K562 (cell line): ENCODE measurements around the gene SUGT1. TPM values are rescaled to one million over a fixed set of nuclear protein-coding genes. Genes with fewer than 3 reads are reported as not detected.

ENCODE experiments used
- ARHGAP35 ChIP-seq: fragments of 450-650 bp; IDR thresholded peaks from 2 replicates; pipeline ENCODE4 v1.6.1; 2018; ENCODE audit not compliant: partially characterized antibody
- CBX3 ChIP-seq, 2 experiments: IDR thresholded peaks; 1 replicate in 1 of 2; 2 replicates in 1 of 2; pipeline ENCODE4 v1.6.1; 2012; ENCODE audit warnings: inconsistent platforms in 2 of 2, low read length in 2 of 2, borderline replicate concordance in 1 of 2, control low read depth in 1 of 2
- CEBPZ ChIP-seq: fragments of 150-350 bp; IDR thresholded peaks from 2 replicates; pipeline ENCODE4 v1.6.1; 2014; ENCODE audit warnings: low read depth, mild to moderate bottlenecking, low read length, borderline replicate concordance
- FIP1L1 ChIP-seq: fragments of 200-400 bp; formaldehyde crosslinking; IDR thresholded peaks from 2 replicates; pipeline ENCODE4 v1.6.1; 2018; ENCODE audit warnings: mild to moderate bottlenecking, low read depth, low read length; ENCODE audit not compliant: poor library complexity, severe bottlenecking
- GTF2E2 ChIP-seq: fragments of 200-800 bp; sonication (Bioruptor generic); IDR thresholded peaks from 2 replicates; pipeline ENCODE4 v1.6.1; 2016; ENCODE audit warnings: missing genetic modification characterization, missing compliant biosample characterization
- HDAC6 ChIP-seq: IDR thresholded peaks from 2 replicates; pipeline ENCODE4 v1.6.1; 2012; ENCODE audit warnings: low read depth, mild to moderate bottlenecking, control low read depth, inconsistent platforms, low read length, moderate library complexity
- KDM1A ChIP-seq, 2 experiments: fragments of 450-650 bp; IDR thresholded peaks; 2 replicates each; pipeline ENCODE4 v1.6.1; 2016; ENCODE audit warnings: mild to moderate bottlenecking in 2 of 2
- MYNN ChIP-seq, 2 experiments: sonication (generic); formaldehyde crosslinking in 1 of 2; IDR thresholded peaks; 2 replicates each; pipeline versions ENCODE4 v1.5.0 to v1.6.1; 2016 to 2020; ENCODE audit warnings: antibody characterized with exemption in 1 of 2, missing genetic modification reagents in 1 of 2
- NCOR1 ChIP-seq: fragments of 450-650 bp; IDR thresholded peaks from 2 replicates; pipeline ENCODE4 v1.6.1; 2016; ENCODE audit warnings: mild to moderate bottlenecking, moderate library complexity
- NFYB ChIP-seq: IDR thresholded peaks from 2 replicates; pipeline ENCODE4 v1.6.1; 2011; ENCODE audit warnings: mild to moderate bottlenecking, moderate library complexity; ENCODE audit not compliant: insufficient read length; ENCODE audit errors: extremely low read depth
- POLR2AphosphoS5 ChIP-seq: IDR thresholded peaks from 2 replicates; pipeline ENCODE4 v1.6.1; 2011; ENCODE audit warnings: mild to moderate bottlenecking, low read depth, low read length, moderate library complexity; ENCODE audit not compliant: control insufficient read depth, insufficient read depth
- RCOR1 ChIP-seq, 2 experiments: IDR thresholded peaks; 2 replicates each; pipeline ENCODE4 v1.6.1; 2012; ENCODE audit warnings: low read depth in 2 of 2, low read length in 2 of 2, borderline replicate concordance in 1 of 2, improper control_type of control experiment in 1 of 2
- USF1 ChIP-seq: sonication (generic); formaldehyde crosslinking; IDR thresholded peaks from 2 replicates; pipeline ENCODE4 v1.9.0; 2022; ENCODE audit warnings: mild to moderate bottlenecking, missing genetic modification reagents
- YY1 ChIP-seq, 3 experiments: IDR thresholded peaks; 2 replicates each; pipeline ENCODE4 v1.6.1; 2011; ENCODE audit warnings: low read length in 2 of 3, mild to moderate bottlenecking in 2 of 3, moderate library complexity in 2 of 3, borderline replicate concordance in 1 of 3, control low read depth in 1 of 3, low read depth in 1 of 3; ENCODE audit not compliant: insufficient read depth in 3 of 3, insufficient replicate concordance in 2 of 3, control insufficient read depth in 1 of 3, insufficient read length in 1 of 3; ENCODE audit errors: extremely low read depth in 1 of 3
- ZNF12 ChIP-seq: sonication (generic); formaldehyde crosslinking; IDR thresholded peaks from 2 replicates; pipeline ENCODE4 v1.4.0; 2020; ENCODE audit warnings: mild to moderate bottlenecking, missing genetic modification reagents
- ZNF146 ChIP-seq: IDR thresholded peaks from one replicate; pipeline ENCODE4 v1.6.1; 2018; ENCODE audit warnings: missing compliant biosample characterization; ENCODE audit not compliant: unreplicated experiment
- ZNF274 ChIP-seq: IDR thresholded peaks from 2 replicates; pipeline ENCODE4 v1.6.1; 2011; ENCODE audit warnings: low read depth, mild to moderate bottlenecking, low read length, moderate library complexity, borderline replicate concordance
- ZNF347 ChIP-seq: fragments of 450-650 bp; formaldehyde crosslinking; IDR thresholded peaks from 2 replicates; pipeline ENCODE4 v1.4.0; 2020; ENCODE audit warnings: low read depth, mild to moderate bottlenecking, moderate library complexity
- ZNF445 ChIP-seq: fragments of 250-450 bp; sonication (Bioruptor Pico); IDR thresholded peaks from 2 replicates; pipeline ENCODE4 v1.4.0; 2020; ENCODE audit warnings: low read depth, mild to moderate bottlenecking, moderate library complexity
- polyA plus RNA-seq, 8 experiments: library from polyadenylated mRNA; depleted of rRNA in 4 of 8; stranded (reverse) in 5 of 8; unstranded in 3 of 8; fragments of >200 nt; fragmentation: Nextera tagmentation in 2 of 8; fragmentation: Illumina TruSeq in 1 of 8; extraction: Ambion mirVana in 2 of 8; extraction: Trizol in 1 of 8; gene quantifications; 2 replicates each; pipeline versions ENCODE4 v1.2.1 to v1.2.3, GENCODE V29; 2011 to 2014; ENCODE audit warnings: inconsistent platforms in 1 of 8, missing spikeins in 1 of 8
- total RNA-seq, 7 experiments: library from RNA; depleted of rRNA in 6 of 7; stranded (reverse); fragments of >200 nt in 6 of 7; fragmentation: Illumina TruSeq in 2 of 7; extraction: Trizol in 2 of 7; gene quantifications; 2 replicates each; pipeline versions ENCODE4 v1.2.1 to v1.2.3, GENCODE V29; 2011 to 2021; ENCODE audit warnings: low replicate concordance in 1 of 7
- TF ChIP-seq, protein P1 (sequence below): fragments of 250-450 bp; sonication (Bioruptor Pico); IDR thresholded peaks from 2 replicates; pipeline ENCODE4 v1.4.0; 2020; ENCODE audit warnings: mild to moderate bottlenecking
- TF ChIP-seq, protein P2 (sequence below): fragments of 450-650 bp; formaldehyde crosslinking; IDR thresholded peaks from 2 replicates; pipeline ENCODE4 v1.4.0; 2020; ENCODE audit warnings: mild to moderate bottlenecking, moderate library complexity

Gene SUGT1
- total and polyA plus RNA-seq, 9 of the 15 experiments (the other 6 are each of a cell fraction or from before 2014, with no cell fraction given): 38.1 to 67.1 (median 53.8) TPM

DNA sequence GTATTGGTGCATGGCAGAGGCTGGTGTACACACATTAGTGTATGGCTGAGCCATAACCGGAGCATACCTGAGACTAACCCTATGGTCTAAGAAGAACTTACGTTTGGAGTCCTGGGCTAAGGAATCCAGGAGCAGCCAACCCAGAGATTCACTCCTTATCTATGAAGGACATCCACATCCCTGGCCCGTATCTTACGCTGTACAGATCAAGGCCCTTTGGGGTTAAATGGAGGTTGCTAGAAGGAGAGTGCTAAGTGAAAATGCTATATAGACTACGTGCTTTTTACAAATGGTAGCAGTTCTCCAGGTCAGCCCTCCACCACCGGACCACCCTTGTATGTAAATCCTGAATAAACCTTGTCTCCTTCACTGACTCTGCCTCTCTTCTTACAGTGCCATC is 1.9 kb upstream of the SUGT1 start (continued):
- TF ChIP-seq HDAC6 (no peak), ZNF347 (CRISPR knock-in tag) (no peak), POLR2AphosphoS5 (no peak), FIP1L1 (no peak), ZNF146 (CRISPR knock-in tag) (no peak), NCOR1 (peak; percentile 49), ZNF445 (CRISPR knock-in tag) (no peak), ZNF12 (CRISPR knock-in tag) (no peak), KDM1A (IDR thresholded peaks at IDR 0.05) (peak; percentile 37 to 39; a peak in 1 of 4 replicates), ARHGAP35 (no peak), RCOR1 (IDR thresholded peaks at IDR 0.05; ENCODE audit: borderline replicate concordance in 1 of 2, low read depth in 2 of 2, low read length in 2 of 2) (peak in 1 of 2 experiments; percentile 57; a peak in 1 of 4 replicates), GTF2E2 (tag) (no peak), MYNN (IDR thresholded peaks at IDR 0.05) (no peak), MYNN (CRISPR knock-in tag; IDR thresholded peaks at IDR 0.05) (no peak), ZNF274 (no peak), NFYB (no peak), YY1 (IDR thresholded peaks at IDR 0.05; ENCODE audit: borderline replicate concordance in 1 of 3, control insufficient read depth in 1 of 3, extremely low read depth in 1 of 3, insufficient read depth in 3 of 3, insufficient read length in 1 of 3, insufficient replicate concordance in 2 of 3, low read depth in 1 of 3, low read length in 2 of 3) (no peak), CEBPZ (no peak), CBX3 (IDR thresholded peaks at IDR 0.05; ENCODE audit: borderline replicate concordance in 1 of 2, low read length in 2 of 2) (no peak), USF1 (CRISPR knock-in tag) (no peak)
- TF ChIP-seq, protein P1, sequence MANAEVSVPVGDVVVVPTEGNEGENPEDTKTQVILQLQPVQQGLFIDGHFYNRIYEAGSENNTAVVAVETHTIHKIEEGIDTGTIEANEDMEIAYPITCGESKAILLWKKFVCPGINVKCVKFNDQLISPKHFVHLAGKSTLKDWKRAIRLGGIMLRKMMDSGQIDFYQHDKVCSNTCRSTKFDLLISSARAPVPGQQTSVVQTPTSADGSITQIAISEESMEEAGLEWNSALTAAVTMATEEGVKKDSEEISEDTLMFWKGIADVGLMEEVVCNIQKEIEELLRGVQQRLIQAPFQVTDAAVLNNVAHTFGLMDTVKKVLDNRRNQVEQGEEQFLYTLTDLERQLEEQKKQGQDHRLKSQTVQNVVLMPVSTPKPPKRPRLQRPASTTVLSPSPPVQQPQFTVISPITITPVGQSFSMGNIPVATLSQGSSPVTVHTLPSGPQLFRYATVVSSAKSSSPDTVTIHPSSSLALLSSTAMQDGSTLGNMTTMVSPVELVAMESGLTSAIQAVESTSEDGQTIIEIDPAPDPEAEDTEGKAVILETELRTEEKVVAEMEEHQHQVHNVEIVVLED (CRISPR knock-in tag): no peak
- TF ChIP-seq, protein P2, sequence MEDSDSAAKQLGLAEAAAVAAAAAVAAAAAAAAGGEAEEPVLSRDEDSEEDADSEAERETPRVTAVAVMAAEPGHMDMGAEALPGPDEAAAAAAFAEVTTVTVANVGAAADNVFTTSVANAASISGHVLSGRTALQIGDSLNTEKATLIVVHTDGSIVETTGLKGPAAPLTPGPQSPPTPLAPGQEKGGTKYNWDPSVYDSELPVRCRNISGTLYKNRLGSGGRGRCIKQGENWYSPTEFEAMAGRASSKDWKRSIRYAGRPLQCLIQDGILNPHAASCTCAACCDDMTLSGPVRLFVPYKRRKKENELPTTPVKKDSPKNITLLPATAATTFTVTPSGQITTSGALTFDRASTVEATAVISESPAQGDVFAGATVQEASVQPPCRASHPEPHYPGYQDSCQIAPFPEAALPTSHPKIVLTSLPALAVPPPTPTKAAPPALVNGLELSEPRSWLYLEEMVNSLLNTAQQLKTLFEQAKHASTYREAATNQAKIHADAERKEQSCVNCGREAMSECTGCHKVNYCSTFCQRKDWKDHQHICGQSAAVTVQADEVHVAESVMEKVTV: no peak
